ENCODE results near the gene SPATA31C2. TPM values are rescaled to one million over a fixed set of nuclear protein-coding genes. Genes with fewer than 3 reads are reported as not detected.

SPATA31C2 gene
- total and polyA plus RNA-seq, 2 donors (not counting 3 experiments of a cell fraction or from before 2014, with no cell fraction given) = not detected

DNA sequence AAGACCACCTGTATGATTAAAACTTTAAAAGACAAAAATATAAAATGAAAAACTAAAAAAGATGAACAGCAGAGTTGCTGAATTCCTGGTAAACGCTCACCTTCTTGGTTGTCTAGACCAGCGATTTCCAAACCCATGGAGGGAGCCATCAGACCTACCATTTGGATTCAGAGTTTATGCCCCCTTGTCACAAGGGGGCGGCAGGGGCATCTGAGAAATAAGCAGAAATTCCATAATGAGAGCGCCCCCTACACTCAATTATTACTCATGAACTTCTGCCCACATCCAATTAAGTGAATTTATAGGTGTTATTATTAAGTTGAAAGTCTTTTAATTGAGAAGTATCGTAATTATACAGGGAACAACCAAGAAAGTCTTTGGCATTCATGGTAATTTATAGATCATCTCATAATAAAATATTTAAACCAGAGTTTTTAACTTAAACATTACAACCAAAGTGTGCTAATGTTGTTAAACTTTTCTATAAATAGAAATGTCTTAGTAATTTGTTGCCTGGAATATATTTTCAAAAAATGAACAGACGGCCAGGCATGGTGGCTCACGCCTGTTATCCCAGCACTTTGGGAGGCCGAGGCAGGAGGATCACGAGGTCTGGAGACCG lies 35.2 kb upstream of the SPATA31C2 start:
- dilution Hi-C loops (cut with MboI; ENCODE audit: extremely low pct_ligation_motif_present, low sequenced_read_pairs) (no loop called here), intact Hi-C loops (cut with micrococcal nuclease) (loop anchor here (1.0 to 5.0 kb wide), 5 partner anchors 215 to 828 kb away; partner anchors contain the start of gene SPIN1)
- ChIA-PET CTCF (no interaction called here), POLR2A (no interaction called here)
- H3K9ac ChIP-seq (replicated peaks; ENCODE audit: extremely low read depth, insufficient read depth, low read length) = no peak overlapping the region
- no peaks in the 10 kb centered on the region for H3K79me2 ChIP-seq (ENCODE audit: control insufficient read depth, insufficient read depth, low read length)
- no peaks in the 10 kb centered on the region for H4K20me1 ChIP-seq (replicated peaks; ENCODE audit: control insufficient read depth, extremely low read depth, insufficient read depth, low read length)
- no peaks in the 10 kb centered on the region for H3K27me3 ChIP-seq (ENCODE audit: control insufficient read depth in 2 of 2, insufficient read depth in 2 of 2, low read length in 2 of 2)
- peak; percentile 87 for FAIRE-seq
- no peak for TF ChIP-seq EZH2 (IDR thresholded peaks at IDR 0.05; ENCODE audit: borderline replicate concordance, low read depth, low read length, severe bottlenecking)
- TF ChIP-seq, protein P1, sequence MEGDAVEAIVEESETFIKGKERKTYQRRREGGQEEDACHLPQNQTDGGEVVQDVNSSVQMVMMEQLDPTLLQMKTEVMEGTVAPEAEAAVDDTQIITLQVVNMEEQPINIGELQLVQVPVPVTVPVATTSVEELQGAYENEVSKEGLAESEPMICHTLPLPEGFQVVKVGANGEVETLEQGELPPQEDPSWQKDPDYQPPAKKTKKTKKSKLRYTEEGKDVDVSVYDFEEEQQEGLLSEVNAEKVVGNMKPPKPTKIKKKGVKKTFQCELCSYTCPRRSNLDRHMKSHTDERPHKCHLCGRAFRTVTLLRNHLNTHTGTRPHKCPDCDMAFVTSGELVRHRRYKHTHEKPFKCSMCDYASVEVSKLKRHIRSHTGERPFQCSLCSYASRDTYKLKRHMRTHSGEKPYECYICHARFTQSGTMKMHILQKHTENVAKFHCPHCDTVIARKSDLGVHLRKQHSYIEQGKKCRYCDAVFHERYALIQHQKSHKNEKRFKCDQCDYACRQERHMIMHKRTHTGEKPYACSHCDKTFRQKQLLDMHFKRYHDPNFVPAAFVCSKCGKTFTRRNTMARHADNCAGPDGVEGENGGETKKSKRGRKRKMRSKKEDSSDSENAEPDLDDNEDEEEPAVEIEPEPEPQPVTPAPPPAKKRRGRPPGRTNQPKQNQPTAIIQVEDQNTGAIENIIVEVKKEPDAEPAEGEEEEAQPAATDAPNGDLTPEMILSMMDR (IDR thresholded peaks at IDR 0.05; ENCODE audit: extremely low read depth in 1 of 2, insufficient read depth in 1 of 2, low read depth in 1 of 2, low read length in 2 of 2) = peak; percentile 79 to 84
- H3K9me3 ChIP-seq (replicated peaks; ENCODE audit: control insufficient read depth, insufficient read depth, low read length) = no peaks in the 10 kb centered on the region
- DNase-seq (ENCODE audit: low read depth, low spot score) = peak; percentile 74
- H3K36me3 ChIP-seq (ENCODE audit: control insufficient read depth in 2 of 2, extremely low read depth in 1 of 2, insufficient read depth in 2 of 2, low read length in 2 of 2) = no peaks in the 10 kb centered on the region
- no peaks in the 10 kb centered on the region for H3K4me1 ChIP-seq (ENCODE audit: control insufficient read depth, extremely low read depth, insufficient read depth, low read length)
- no peak overlapping the region for H2AFZ ChIP-seq (ENCODE audit: low read depth, low read length)
- H3K4me3 ChIP-seq (replicated peaks in 1 of 3; ENCODE audit: insufficient read depth in 1 of 3, low read depth in 1 of 3, low read length in 3 of 3) = no peak overlapping the region
- BruUV-seq (replicated peaks) = no TSS peak
- H3K9me1 ChIP-seq (replicated peaks; ENCODE audit: control insufficient read depth, extremely low read depth, insufficient read depth, low read length) = no peaks in the 10 kb centered on the region
- no peak overlapping the region for H3K27ac ChIP-seq (ENCODE audit: insufficient read depth, low read depth, low read length)
- no peak overlapping the region for H3K4me2 ChIP-seq (ENCODE audit: insufficient read depth, low read length)

DNA sequence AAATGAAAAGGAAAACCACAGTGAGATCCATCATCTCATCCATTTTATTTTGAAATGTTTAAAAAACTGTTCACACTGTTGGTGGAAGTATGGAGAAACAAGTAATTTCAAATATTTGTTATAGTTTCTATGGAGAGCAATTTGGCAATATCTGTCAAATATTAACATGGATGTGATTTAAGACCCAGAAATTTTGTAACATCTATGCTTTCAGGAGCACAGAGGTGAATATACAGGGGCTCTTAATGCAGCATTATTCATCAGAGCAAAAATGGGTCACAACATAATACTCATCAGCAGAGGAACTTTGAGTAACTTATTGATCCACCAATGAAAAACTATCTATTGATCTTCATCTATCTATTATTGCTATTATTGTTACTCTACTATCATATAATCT lies 31.4 kb upstream of the SPATA31C2 start:
- DNase-seq (ENCODE audit: low read depth, low spot score) (no peak), FAIRE-seq (peak; percentile 31)
- H3K36me3 ChIP-seq (ENCODE audit: control insufficient read depth in 2 of 2, extremely low read depth in 1 of 2, insufficient read depth in 2 of 2, low read length in 2 of 2) = no peaks in the 10 kb centered on the region
- no peaks in the 10 kb centered on the region for H3K27me3 ChIP-seq (ENCODE audit: control insufficient read depth in 2 of 2, insufficient read depth in 2 of 2, low read length in 2 of 2)
- H2AFZ ChIP-seq (ENCODE audit: low read depth, low read length) = no peak overlapping the region
- ChIA-PET CTCF (no interaction called here), POLR2A (no interaction called here)
- TF ChIP-seq EZH2 (IDR thresholded peaks at IDR 0.05; ENCODE audit: borderline replicate concordance, low read depth, low read length, severe bottlenecking) (no peak), GATA2 (IDR thresholded peaks at IDR 0.05; ENCODE audit: insufficient read depth, insufficient read length, low read depth, low read length) (no peak), POLR2AphosphoS5 (IDR thresholded peaks at IDR 0.05; ENCODE audit: insufficient read depth, low read depth, low read length) (no peak), POLR2A (IDR thresholded peaks at IDR 0.05; ENCODE audit: low read depth, low read length) (no peak), MYC (IDR thresholded peaks at IDR 0.05; ENCODE audit: low read depth, low read length) (no peak), FOS (IDR thresholded peaks at IDR 0.05; ENCODE audit: borderline replicate concordance, insufficient read depth, low read length) (no peak), JUN (IDR thresholded peaks at IDR 0.05; ENCODE audit: borderline replicate concordance, insufficient read depth, insufficient read length, low read depth) (no peak)
- TF ChIP-seq, protein P1 (IDR thresholded peaks at IDR 0.05; ENCODE audit: extremely low read depth in 1 of 2, insufficient read depth in 1 of 2, low read depth in 1 of 2, low read length in 2 of 2) = no peak
- TF ChIP-seq, protein P2, sequence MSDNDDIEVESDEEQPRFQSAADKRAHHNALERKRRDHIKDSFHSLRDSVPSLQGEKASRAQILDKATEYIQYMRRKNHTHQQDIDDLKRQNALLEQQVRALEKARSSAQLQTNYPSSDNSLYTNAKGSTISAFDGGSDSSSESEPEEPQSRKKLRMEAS (IDR thresholded peaks at IDR 0.05; ENCODE audit: insufficient read depth, insufficient read length) = no peak
- H3K9ac ChIP-seq (replicated peaks; ENCODE audit: extremely low read depth, insufficient read depth, low read length) = no peak overlapping the region
- H3K4me3 ChIP-seq (replicated peaks in 1 of 3; ENCODE audit: insufficient read depth in 1 of 3, low read depth in 1 of 3, low read length in 3 of 3) = no peak overlapping the region
- no peaks in the 10 kb centered on the region for H3K4me1 ChIP-seq (ENCODE audit: control insufficient read depth, extremely low read depth, insufficient read depth, low read length)
- intact Hi-C loops (cut with micrococcal nuclease) = loop anchor here (5.0 kb wide), 1 partner anchor 487 kb away; no protein-coding TSS in a partner anchor
- dilution Hi-C loops (cut with MboI; ENCODE audit: extremely low pct_ligation_motif_present, low sequenced_read_pairs) = no loop called here
- H3K79me2 ChIP-seq (ENCODE audit: control insufficient read depth, insufficient read depth, low read length) = no peaks in the 10 kb centered on the region
- no peaks in the 10 kb centered on the region for H4K20me1 ChIP-seq (replicated peaks; ENCODE audit: control insufficient read depth, extremely low read depth, insufficient read depth, low read length)
- no peak overlapping the region for H3K27ac ChIP-seq (ENCODE audit: insufficient read depth, low read depth, low read length)
- BruUV-seq (replicated peaks) = no TSS peak
- H3K9me1 ChIP-seq (replicated peaks; ENCODE audit: control insufficient read depth, extremely low read depth, insufficient read depth, low read length) = no peaks in the 10 kb centered on the region
- H3K9me3 ChIP-seq (replicated peaks; ENCODE audit: control insufficient read depth, insufficient read depth, low read length) = no peaks in the 10 kb centered on the region
- no peak overlapping the region for H3K4me2 ChIP-seq (ENCODE audit: insufficient read depth, low read length)

Data from endothelial cell of umbilical vein (primary cell).